Naive B cell (primary cell): ENCODE measurements around the gene MKRN2. TPM values are rescaled to one million over a fixed set of nuclear protein-coding genes. Genes with fewer than 3 reads are reported as not detected.

Experiments used
- ATAC-seq, 2 donors: fragments of 150-1000 bp; cut with Tn5 transposase; 2 replicates each; pipeline ENCODE4 v1.10.0; 2021; ENCODE audit warnings: low read depth in 2 of 2, mild to moderate bottlenecking in 2 of 2, moderate library complexity in 2 of 2
- DNase-seq: peaks from one replicate; pipeline ENCODE4 v3.0.0; 2022
- H3K27ac Mint-ChIP-seq, 6 donors: one replicate each; pipeline ENCODE4 v1.8.0; 2020 to 2022; ENCODE audit warnings: mild to moderate bottlenecking in 6 of 6, mixed read lengths in 6 of 6, moderate library complexity in 5 of 6, inconsistent platforms in 2 of 6
- H3K27me3 Mint-ChIP-seq, 3 donors: one replicate each; pipeline ENCODE4 v1.8.0; 2021 to 2022; ENCODE audit warnings: mixed read lengths in 3 of 3, mild to moderate bottlenecking in 1 of 3
- H3K36me3 Mint-ChIP-seq, 2 donors: one replicate each; pipeline ENCODE4 v1.8.0; 2020 to 2022; ENCODE audit warnings: mixed read lengths in 2 of 2, inconsistent platforms in 1 of 2, mild to moderate bottlenecking in 1 of 2
- H3K4me1 Mint-ChIP-seq, 3 donors: one replicate each; pipeline ENCODE4 v1.8.0; 2020 to 2022; ENCODE audit warnings: mixed read lengths in 3 of 3, inconsistent platforms in 1 of 3, mild to moderate bottlenecking in 1 of 3, moderate library complexity in 1 of 3
- H3K4me3 Mint-ChIP-seq, 8 donors: one replicate each; pipeline ENCODE4 v1.8.0; 2020 to 2022; ENCODE audit warnings: mild to moderate bottlenecking in 8 of 8, mixed read lengths in 8 of 8, moderate library complexity in 8 of 8, inconsistent platforms in 2 of 8
- H3K9me3 Mint-ChIP-seq, 7 donors: one replicate each; pipeline ENCODE4 v1.8.0; 2020 to 2022; ENCODE audit warnings: mixed read lengths in 7 of 7, mild to moderate bottlenecking in 5 of 7, inconsistent platforms in 2 of 7, moderate library complexity in 1 of 7
- polyA plus RNA-seq, 6 donors: library from polyadenylated mRNA; unstranded; fragments of 300-500 nt; fragmentation: Illumina TruSeq; gene quantifications; one replicate each; pipeline ENCODE4 v1.2.3, GENCODE V29; 2021; ENCODE audit warnings: low read depth in 6 of 6

MKRN2 gene
- polyA plus RNA-seq, 6 donors from 2014 or later = 35.7 to 54.4 (median 51.4) TPM

GRCh38 chr3:12583280-12583679, 26.4 kb downstream of the MKRN2 start:
- peak overlapping the region in 1 of 6 donors; percentile 47 for H3K27ac Mint-ChIP-seq
- no peak overlapping the region for H3K4me3 Mint-ChIP-seq
- no peaks in the 10 kb centered on the region for H3K9me3 Mint-ChIP-seq
- H3K4me1 Mint-ChIP-seq = peaks cover 11 to 16% (median 15%) of the 10 kb centered on the region in 3 donors
- H3K36me3 Mint-ChIP-seq = peaks cover 11 to 19% of the 10 kb centered on the region in 2 donors
- no peaks in the 10 kb centered on the region for H3K27me3 Mint-ChIP-seq
- DNase-seq (no peak), ATAC-seq (no peak)

- peak overlapping the region in 3 of 6 donors; percentile 53 to 61 (median 59) for H3K27ac Mint-ChIP-seq
- no peak for DNase-seq
- H3K4me3 Mint-ChIP-seq = no peak overlapping the region
- no peaks in the 10 kb centered on the region for H3K9me3 Mint-ChIP-seq
- no peaks in the 10 kb centered on the region for H3K27me3 Mint-ChIP-seq
- H3K36me3 Mint-ChIP-seq = peaks cover 11 to 24% of the 10 kb centered on the region in 2 donors
- no peak for ATAC-seq
- H3K4me1 Mint-ChIP-seq = peaks cover 9 to 15% (median 12%) of the 10 kb centered on the region in 3 donors
Observed at GRCh38 chr3:12584083-12584482, 27.2 kb downstream of the MKRN2 start.

- peaks cover 11 to 18% of the 10 kb centered on the region in 2 donors for H3K36me3 Mint-ChIP-seq
- DNase-seq = no peak
- peak overlapping the region in 1 of 8 donors; percentile 5 for H3K4me3 Mint-ChIP-seq
- ATAC-seq = no peak
- peaks cover 4 to 7% (median 6%) of the 10 kb centered on the region in 3 donors for H3K4me1 Mint-ChIP-seq
- H3K27ac Mint-ChIP-seq = peak overlapping the region in 3 of 6 donors; percentile 16 to 59 (median 41)
- H3K9me3 Mint-ChIP-seq = no peaks in the 10 kb centered on the region
- H3K27me3 Mint-ChIP-seq = no peaks in the 10 kb centered on the region
Observed at GRCh38 chr3:12585181-12585580, 28.3 kb downstream of the MKRN2 start.

GRCh38 chr3:12585970-12586369, 29.1 kb downstream of the MKRN2 start:
- no peak overlapping the region for H3K4me3 Mint-ChIP-seq
- H3K27me3 Mint-ChIP-seq = no peaks in the 10 kb centered on the region
- peaks cover 11 to 18% of the 10 kb centered on the region in 2 donors for H3K36me3 Mint-ChIP-seq
- H3K27ac Mint-ChIP-seq = peak overlapping the region in 5 of 6 donors; percentile 57 to 87 (median 70)
- ATAC-seq (no peak), DNase-seq (no peak)
- peaks cover 8 to 15% (median 10%) of the 10 kb centered on the region in 3 donors for H3K4me1 Mint-ChIP-seq
- no peaks in the 10 kb centered on the region for H3K9me3 Mint-ChIP-seq

- DNase-seq (no peak), ATAC-seq (no peak)
- Mint-ChIP-seq H3K27ac (peak overlapping the region in 4 of 6 donors; percentile 7 to 87 (median 52)), H3K4me1 (peaks cover 7 to 20% (median 13%) of the 10 kb centered on the region in 3 donors), H3K27me3 (no peaks in the 10 kb centered on the region), H3K4me3 (no peak overlapping the region), H3K9me3 (no peaks in the 10 kb centered on the region), H3K36me3 (peaks cover 14 to 18% of the 10 kb centered on the region in 2 donors)
Observed at GRCh38 chr3:12586403-12586802, 29.5 kb downstream of the MKRN2 start.

GRCh38 chr3:12588039-12589009, 31.4 kb downstream of the MKRN2 start:
- DNase-seq = no peak
- H3K4me3 Mint-ChIP-seq = no peak overlapping the region
- no peaks in the 10 kb centered on the region for H3K9me3 Mint-ChIP-seq
- H3K4me1 Mint-ChIP-seq = peaks cover 14 to 27% (median 16%) of the 10 kb centered on the region in 3 donors
- H3K36me3 Mint-ChIP-seq = peaks cover 19 to 20% of the 10 kb centered on the region in 2 donors
- H3K27ac Mint-ChIP-seq = peak overlapping the region; percentile 38 to 88 (median 68)
- no peaks in the 10 kb centered on the region for H3K27me3 Mint-ChIP-seq
- ATAC-seq = no peak

- Mint-ChIP-seq H3K4me1 (peaks cover 14 to 27% (median 20%) of the 10 kb centered on the region in 3 donors), H3K36me3 (peaks cover 21 to 28% of the 10 kb centered on the region in 2 donors), H3K4me3 (peak overlapping the region in 1 of 8 donors; percentile 80), H3K9me3 (no peaks in the 10 kb centered on the region), H3K27me3 (no peaks in the 10 kb centered on the region), H3K27ac (peak overlapping the region in 5 of 6 donors; percentile 66 to 93 (median 69))
- DNase-seq (peak; percentile 20), ATAC-seq (peak; percentile 99)
Observed at GRCh38 chr3:12590096-12590495, 33.2 kb downstream of the MKRN2 start.

- peak overlapping the region in 4 of 6 donors; percentile 12 to 82 (median 76) for H3K27ac Mint-ChIP-seq
- H3K9me3 Mint-ChIP-seq = no peaks in the 10 kb centered on the region
- no peaks in the 10 kb centered on the region for H3K27me3 Mint-ChIP-seq
- peak overlapping the region in 1 of 8 donors; percentile 34 for H3K4me3 Mint-ChIP-seq
- peaks cover 14 to 27% (median 20%) of the 10 kb centered on the region in 3 donors for H3K4me1 Mint-ChIP-seq
- peaks cover 20 to 36% of the 10 kb centered on the region in 2 donors for H3K36me3 Mint-ChIP-seq
- DNase-seq = no peak
- no peak for ATAC-seq
Observed at GRCh38 chr3:12591456-12591855, 34.6 kb downstream of the MKRN2 start.

- ATAC-seq = no peak
- peak overlapping the region in 4 of 6 donors; percentile 43 to 69 (median 56) for H3K27ac Mint-ChIP-seq
- DNase-seq = no peak
- peak overlapping the region in 1 of 8 donors; percentile 10 for H3K4me3 Mint-ChIP-seq
- no peaks in the 10 kb centered on the region for H3K9me3 Mint-ChIP-seq
- peaks cover 14 to 27% (median 20%) of the 10 kb centered on the region in 3 donors for H3K4me1 Mint-ChIP-seq
- H3K36me3 Mint-ChIP-seq = peaks cover 20 to 36% of the 10 kb centered on the region in 2 donors
- no peaks in the 10 kb centered on the region for H3K27me3 Mint-ChIP-seq
Observed at GRCh38 chr3:12591997-12592715, 35.3 kb downstream of the MKRN2 start.

GRCh38 chr3:12593473-12593872, 36.6 kb downstream of the MKRN2 start:
- Mint-ChIP-seq H3K27ac (peak overlapping the region in 2 of 6 donors; percentile 69 to 76), H3K27me3 (no peaks in the 10 kb centered on the region), H3K4me3 (no peak overlapping the region), H3K9me3 (no peaks in the 10 kb centered on the region), H3K36me3 (peaks cover 20 to 36% of the 10 kb centered on the region in 2 donors), H3K4me1 (peaks cover 14 to 27% (median 20%) of the 10 kb centered on the region in 3 donors)
- ATAC-seq (no peak), DNase-seq (no peak)

GRCh38 chr3:12598890-12599289, 42.0 kb downstream of the MKRN2 start:
- Mint-ChIP-seq H3K36me3 (peaks cover 17 to 20% of the 10 kb centered on the region in 2 donors), H3K4me3 (no peak overlapping the region), H3K27ac (no peak overlapping the region), H3K27me3 (no peaks in the 10 kb centered on the region), H3K4me1 (peaks cover 0 to 4% (median 0%) of the 10 kb centered on the region in 3 donors), H3K9me3 (no peaks in the 10 kb centered on the region)
- ATAC-seq = no peak
- no peak for DNase-seq

- Mint-ChIP-seq H3K27me3 (no peaks in the 10 kb centered on the region), H3K4me3 (no peak overlapping the region), H3K36me3 (peaks cover 0 to 18% of the 10 kb centered on the region in 2 donors), H3K4me1 (no peaks in the 10 kb centered on the region), H3K27ac (peak overlapping the region in 1 of 6 donors; percentile 30), H3K9me3 (no peaks in the 10 kb centered on the region)
- no peak for DNase-seq
- no peak for ATAC-seq
Observed at GRCh38 chr3:12601072-12601471, 44.2 kb downstream of the MKRN2 start.

- Mint-ChIP-seq H3K4me1 (no peaks in the 10 kb centered on the region), H3K27ac (peak overlapping the region in 3 of 6 donors; percentile 7 to 34 (median 28)), H3K36me3 (peaks cover 0 to 24% of the 10 kb centered on the region in 2 donors)
Observed at GRCh38 chr3:12603969-12604368, 47.1 kb downstream of the MKRN2 start.

More at GRCh38 chr3:12603969-12604368, 47.1 kb downstream of the MKRN2 start:
- Mint-ChIP-seq H3K27me3 (no peaks in the 10 kb centered on the region), H3K9me3 (no peaks in the 10 kb centered on the region), H3K4me3 (no peak overlapping the region)
- DNase-seq (no peak), ATAC-seq (no peak)
